Testis (tissue), 2 donors: Measurements from ENCODE around the gene CDK11B.
"Not testable (repeated sequence)": the region's sequence is repeated elsewhere in the genome, so short reads cannot be mapped to it uniquely, and the experiment has no call there.

Experiments used
- CTCF ChIP-seq, 3 experiments: fragments of 450-650 bp in 2 of 3; fragments of 200-600 bp in 1 of 3; sonication (generic) in 1 of 3; IDR thresholded peaks; one replicate each; pipeline ENCODE4 v1.5.1; 2016 to 2019; ENCODE audit warnings: antibody characterized with exemption in 3 of 3, mild to moderate bottlenecking in 2 of 3, moderate library complexity in 1 of 3
- POLR2A ChIP-seq: fragments of 450-650 bp; IDR thresholded peaks from one replicate; pipeline ENCODE4 v1.6.1; 2017; ENCODE audit warnings: antibody characterized with exemption, mild to moderate bottlenecking, moderate library complexity

GRCh38 chr1:1705623-1706022 lies 46.8 kb upstream of the CDK11B start:
- TF ChIP-seq POLR2A; CTCF (IDR thresholded peaks at IDR 0.05): not testable (repeated sequence)
